ENCODE data around the gene ZNF813. TPM values are rescaled to one million over a fixed set of nuclear protein-coding genes. Genes with fewer than 3 reads are reported as not detected.
A peak's percentile ranks its signal among the peaks of the same experiment; 100 is the strongest.
"Not testable (repeated sequence)": the region's sequence is repeated elsewhere in the genome, so short reads cannot be mapped to it uniquely, and the experiment has no call there.

Gene ZNF813
- total RNA-seq, 1 donor from 2014 or later: 3.9 TPM

DNA sequence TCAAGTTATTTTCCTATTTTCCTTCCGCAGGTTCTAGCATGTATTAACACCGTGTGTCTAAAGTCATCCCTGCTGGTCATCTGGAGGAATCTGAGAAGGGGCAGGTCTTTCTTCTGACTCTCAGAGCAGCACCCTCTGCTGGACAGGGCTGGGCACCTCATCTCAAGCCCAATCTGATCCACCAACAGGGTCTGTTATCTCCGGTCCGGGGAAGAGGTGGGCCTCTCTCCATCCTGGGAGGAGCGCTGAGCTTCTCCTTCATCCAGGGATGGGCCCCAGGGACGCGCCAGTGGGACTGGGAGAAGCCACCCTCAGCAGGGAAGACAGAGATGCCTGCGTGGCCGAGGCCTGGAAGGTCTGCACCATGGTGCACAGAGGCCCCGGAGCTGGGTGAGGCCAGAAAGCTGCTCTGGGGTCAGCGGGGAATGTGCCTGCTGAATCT, 44.4 kb downstream of the ZNF813 start:
- Histone ChIP-seq H3K27me3 (ENCODE audit: control insufficient read depth, insufficient read depth, low read length) (no peaks in the 10 kb centered on the region), H3K4me3 (ENCODE audit: low read depth, low read length) (no peak overlapping the region), H3K36me3 (ENCODE audit: control insufficient read depth, insufficient read depth, low read length) (no peaks in the 10 kb centered on the region)
- DNase-seq (ENCODE audit: low read depth): no peak
- TF ChIP-seq, protein P1, sequence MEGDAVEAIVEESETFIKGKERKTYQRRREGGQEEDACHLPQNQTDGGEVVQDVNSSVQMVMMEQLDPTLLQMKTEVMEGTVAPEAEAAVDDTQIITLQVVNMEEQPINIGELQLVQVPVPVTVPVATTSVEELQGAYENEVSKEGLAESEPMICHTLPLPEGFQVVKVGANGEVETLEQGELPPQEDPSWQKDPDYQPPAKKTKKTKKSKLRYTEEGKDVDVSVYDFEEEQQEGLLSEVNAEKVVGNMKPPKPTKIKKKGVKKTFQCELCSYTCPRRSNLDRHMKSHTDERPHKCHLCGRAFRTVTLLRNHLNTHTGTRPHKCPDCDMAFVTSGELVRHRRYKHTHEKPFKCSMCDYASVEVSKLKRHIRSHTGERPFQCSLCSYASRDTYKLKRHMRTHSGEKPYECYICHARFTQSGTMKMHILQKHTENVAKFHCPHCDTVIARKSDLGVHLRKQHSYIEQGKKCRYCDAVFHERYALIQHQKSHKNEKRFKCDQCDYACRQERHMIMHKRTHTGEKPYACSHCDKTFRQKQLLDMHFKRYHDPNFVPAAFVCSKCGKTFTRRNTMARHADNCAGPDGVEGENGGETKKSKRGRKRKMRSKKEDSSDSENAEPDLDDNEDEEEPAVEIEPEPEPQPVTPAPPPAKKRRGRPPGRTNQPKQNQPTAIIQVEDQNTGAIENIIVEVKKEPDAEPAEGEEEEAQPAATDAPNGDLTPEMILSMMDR (IDR thresholded peaks at IDR 0.05; ENCODE audit: insufficient read depth, low read length, poor library complexity, severe bottlenecking): peak; percentile 43

DNA sequence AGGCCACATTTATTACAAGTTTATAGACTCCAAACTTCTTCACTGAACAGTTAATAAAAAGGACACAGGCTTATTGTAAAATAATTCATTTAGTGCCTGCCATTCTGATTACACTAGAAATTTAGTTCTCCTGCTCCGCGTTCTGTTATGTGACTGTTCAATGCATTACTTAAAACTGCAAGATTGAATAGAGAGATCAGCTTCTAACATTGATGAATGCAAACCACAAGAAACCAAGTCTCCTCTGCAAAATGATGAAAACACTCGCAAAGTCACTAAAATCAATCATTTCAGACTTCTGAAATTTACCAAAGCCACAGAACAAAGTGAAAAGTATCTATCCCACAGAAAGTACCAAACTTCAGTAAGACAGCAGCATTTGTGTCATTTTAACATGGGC, 47.5 kb downstream of the ZNF813 start:
- not testable (repeated sequence) for H3K36me3 ChIP-seq (ENCODE audit: control insufficient read depth, insufficient read depth, low read length); H3K4me3 ChIP-seq (ENCODE audit: low read depth, low read length); H3K27me3 ChIP-seq (ENCODE audit: control insufficient read depth, insufficient read depth, low read length); DNase-seq (ENCODE audit: low read depth)

DNA sequence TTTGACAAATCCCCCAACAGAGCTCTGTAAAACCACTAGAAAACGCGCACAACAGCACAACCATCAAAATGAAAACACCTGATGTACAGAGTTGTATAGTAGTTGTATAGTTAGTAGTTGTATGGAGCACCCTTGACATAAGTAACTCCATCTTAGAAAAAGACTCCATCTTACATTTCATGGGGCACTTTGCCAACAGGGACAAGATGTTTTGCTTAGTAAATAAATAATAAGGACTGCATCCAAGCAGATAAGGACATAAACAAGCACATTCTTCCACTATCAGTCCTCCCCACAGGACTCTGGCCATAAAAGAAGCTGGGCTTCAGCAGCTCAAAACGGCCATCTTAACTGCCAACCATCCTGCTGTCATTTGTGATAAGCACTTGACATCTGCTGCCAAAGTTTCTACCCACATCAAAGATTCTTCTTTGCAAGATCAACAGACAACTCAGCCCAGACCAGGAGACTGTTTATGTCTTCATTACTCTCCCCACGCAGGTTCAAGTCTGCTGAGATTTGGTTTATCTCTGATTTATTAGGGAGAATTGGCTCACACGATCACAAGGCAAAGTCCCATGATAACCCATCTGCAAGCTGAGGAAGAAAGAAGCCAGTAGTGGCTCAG, 49.7 kb downstream of the ZNF813 start:
- no peak overlapping the region for H3K4me3 ChIP-seq (ENCODE audit: low read depth, low read length)
- no peak for DNase-seq (ENCODE audit: low read depth)
- H3K27me3 ChIP-seq (ENCODE audit: control insufficient read depth, insufficient read depth, low read length): no peaks in the 10 kb centered on the region
- H3K36me3 ChIP-seq (ENCODE audit: control insufficient read depth, insufficient read depth, low read length): no peaks in the 10 kb centered on the region
- TF ChIP-seq, protein P1 (IDR thresholded peaks at IDR 0.05; ENCODE audit: insufficient read depth, low read length, poor library complexity, severe bottlenecking): no peak

DNA sequence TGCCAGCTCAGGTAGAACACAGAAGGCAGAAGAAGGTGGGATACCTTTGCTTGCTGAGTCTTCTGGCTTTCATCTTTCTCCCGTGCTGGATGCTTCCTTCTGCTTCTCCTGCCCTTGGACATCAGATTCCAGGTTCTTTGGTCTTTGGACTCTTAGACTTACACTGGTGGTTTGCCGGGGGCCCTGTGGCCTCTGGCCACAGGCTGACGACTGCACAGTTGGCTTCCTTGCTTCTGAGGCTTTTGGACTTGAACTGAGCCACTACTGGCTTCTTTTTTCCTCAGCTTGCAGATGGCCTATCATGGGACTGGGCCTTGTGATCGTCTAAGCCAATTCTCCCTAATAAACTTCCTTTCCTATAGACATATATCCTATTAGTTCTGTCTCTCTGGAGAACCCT, 50.6 kb downstream of the ZNF813 start:
- TF ChIP-seq, protein P1 (IDR thresholded peaks at IDR 0.05; ENCODE audit: insufficient read depth, low read length, poor library complexity, severe bottlenecking): no peak
- no peak overlapping the region for H3K4me3 ChIP-seq (ENCODE audit: low read depth, low read length)
- H3K36me3 ChIP-seq (ENCODE audit: control insufficient read depth, insufficient read depth, low read length): no peaks in the 10 kb centered on the region
- H3K27me3 ChIP-seq (ENCODE audit: control insufficient read depth, insufficient read depth, low read length): no peaks in the 10 kb centered on the region
- no peak for DNase-seq (ENCODE audit: low read depth)

DNA sequence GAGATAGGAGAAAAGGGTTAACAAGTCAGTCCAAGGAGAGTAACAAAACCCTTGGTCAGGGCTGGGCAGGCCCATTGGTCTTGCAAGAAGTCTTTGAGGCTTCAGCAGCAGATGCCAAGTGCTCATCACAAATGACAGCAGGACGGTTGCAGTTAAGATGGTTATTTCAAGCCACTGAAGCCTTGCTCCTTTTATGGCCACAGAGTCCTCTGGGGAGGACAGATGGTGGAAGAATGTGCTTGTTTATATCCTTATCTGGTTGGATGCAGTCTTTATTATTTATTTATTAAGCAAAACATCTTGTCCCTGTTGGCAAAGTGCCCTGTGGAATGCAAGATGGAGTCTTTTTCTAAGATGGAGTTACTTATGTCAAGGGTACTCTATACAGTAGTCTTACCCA, 51.2 kb downstream of the ZNF813 start:
- no peak for DNase-seq (ENCODE audit: low read depth)
- TF ChIP-seq, protein P1 (IDR thresholded peaks at IDR 0.05; ENCODE audit: insufficient read depth, low read length, poor library complexity, severe bottlenecking): no peak
- H3K36me3 ChIP-seq (ENCODE audit: control insufficient read depth, insufficient read depth, low read length): no peaks in the 10 kb centered on the region
- no peaks in the 10 kb centered on the region for H3K27me3 ChIP-seq (ENCODE audit: control insufficient read depth, insufficient read depth, low read length)
- H3K4me3 ChIP-seq (ENCODE audit: low read depth, low read length): no peak overlapping the region

DNA sequence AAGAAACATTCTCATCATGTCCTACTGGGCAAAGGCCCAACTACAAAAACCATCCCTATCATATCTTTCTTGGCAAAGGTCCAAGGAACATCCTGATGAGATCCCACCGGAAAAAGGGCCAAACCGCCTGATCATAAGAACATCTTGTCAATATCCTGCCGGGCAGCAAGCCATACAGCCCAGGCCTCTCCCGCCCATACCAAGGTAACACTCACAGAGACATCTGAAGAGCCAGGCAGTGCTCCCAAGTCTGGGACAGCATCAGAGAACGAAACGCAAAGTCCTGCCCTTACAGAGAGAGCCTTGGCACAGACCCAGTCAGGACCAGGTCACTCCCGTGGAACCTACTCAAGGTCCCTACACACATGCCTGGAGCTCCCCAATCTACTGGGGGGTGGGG, 51.9 kb downstream of the ZNF813 start:
- no peaks in the 10 kb centered on the region for H3K27me3 ChIP-seq (ENCODE audit: control insufficient read depth, insufficient read depth, low read length)
- no peak for DNase-seq (ENCODE audit: low read depth)
- H3K4me3 ChIP-seq (ENCODE audit: low read depth, low read length): no peak overlapping the region
- H3K36me3 ChIP-seq (ENCODE audit: control insufficient read depth, insufficient read depth, low read length): no peaks in the 10 kb centered on the region
- TF ChIP-seq, protein P1 (IDR thresholded peaks at IDR 0.05; ENCODE audit: insufficient read depth, low read length, poor library complexity, severe bottlenecking): no peak

Data from kidney epithelial cell (primary cell).